GM19328 (cell line): ENCODE measurements around the gene NUDT21.
"Not testable (repeated sequence)": the region's sequence is repeated elsewhere in the genome, so short reads cannot be mapped to it uniquely, and the experiment has no call there.

Experiments
- ATAC-seq: cut with Tn5 transposase; IDR thresholded peaks from one replicate; pipeline ENCODE4 v1.9.1; 2021; ENCODE audit warnings: mild to moderate bottlenecking, moderate library complexity; ENCODE audit not compliant: unreplicated experiment

NUDT21 gene

GRCh38 chr16:56419740-56420548, 31.2 kb downstream of the NUDT21 start:
- no peak for ATAC-seq

GRCh38 chr16:56417138-56417537, 34.0 kb downstream of the NUDT21 start:
- no peak for ATAC-seq

- ATAC-seq = no peak
These were observed 35.3 kb downstream of the NUDT21 start for GRCh38 chr16:56415875-56416274.

- ATAC-seq = no peak
These were observed 36.8 kb downstream of the NUDT21 start for GRCh38 chr16:56414366-56414765.

GRCh38 chr16:56413381-56413780, 37.8 kb downstream of the NUDT21 start:
- ATAC-seq = no peak

- ATAC-seq = no peak
These were observed 39.5 kb downstream of the NUDT21 start for GRCh38 chr16:56411624-56412023.

- ATAC-seq = no peak
These were observed 40.0 kb downstream of the NUDT21 start for GRCh38 chr16:56411123-56411522.

- ATAC-seq = no peak
These were observed 41.9 kb downstream of the NUDT21 start for GRCh38 chr16:56409195-56409594.

- no peak for ATAC-seq
These were observed 42.6 kb downstream of the NUDT21 start for GRCh38 chr16:56408379-56409098.

GRCh38 chr16:56405977-56406672, 45.0 kb downstream of the NUDT21 start:
- no peak for ATAC-seq

- no peak for ATAC-seq
These were observed 49.6 kb downstream of the NUDT21 start for GRCh38 chr16:56401482-56401881.

- no peak for ATAC-seq
These were observed 50.7 kb downstream of the NUDT21 start for GRCh38 chr16:56400458-56400857.

GRCh38 chr16:56399486-56399885, 51.6 kb downstream of the NUDT21 start:
- no peak for ATAC-seq

- ATAC-seq = no peak
These were observed 52.1 kb downstream of the NUDT21 start for GRCh38 chr16:56399047-56399446.

- not testable (repeated sequence) for ATAC-seq
These were observed 54.4 kb downstream of the NUDT21 start for GRCh38 chr16:56396724-56397123.

- no peak for ATAC-seq
These were observed 61.6 kb downstream of the NUDT21 start for GRCh38 chr16:56389554-56389953.

GRCh38 chr16:56388209-56388608, 62.9 kb downstream of the NUDT21 start:
- no peak for ATAC-seq

- ATAC-seq = no peak
These were observed 63.7 kb downstream of the NUDT21 start for GRCh38 chr16:56387396-56387795.

- ATAC-seq = no peak
These were observed 66.9 kb downstream of the NUDT21 start for GRCh38 chr16:56384074-56384721.

- no peak for ATAC-seq
These were observed 68.2 kb downstream of the NUDT21 start for GRCh38 chr16:56382901-56383355.

GRCh38 chr16:56382459-56382858, 68.7 kb downstream of the NUDT21 start:
- ATAC-seq = no peak
